ENCODE measurements around the gene HMCN1.

The HMCN1 gene

DNA sequence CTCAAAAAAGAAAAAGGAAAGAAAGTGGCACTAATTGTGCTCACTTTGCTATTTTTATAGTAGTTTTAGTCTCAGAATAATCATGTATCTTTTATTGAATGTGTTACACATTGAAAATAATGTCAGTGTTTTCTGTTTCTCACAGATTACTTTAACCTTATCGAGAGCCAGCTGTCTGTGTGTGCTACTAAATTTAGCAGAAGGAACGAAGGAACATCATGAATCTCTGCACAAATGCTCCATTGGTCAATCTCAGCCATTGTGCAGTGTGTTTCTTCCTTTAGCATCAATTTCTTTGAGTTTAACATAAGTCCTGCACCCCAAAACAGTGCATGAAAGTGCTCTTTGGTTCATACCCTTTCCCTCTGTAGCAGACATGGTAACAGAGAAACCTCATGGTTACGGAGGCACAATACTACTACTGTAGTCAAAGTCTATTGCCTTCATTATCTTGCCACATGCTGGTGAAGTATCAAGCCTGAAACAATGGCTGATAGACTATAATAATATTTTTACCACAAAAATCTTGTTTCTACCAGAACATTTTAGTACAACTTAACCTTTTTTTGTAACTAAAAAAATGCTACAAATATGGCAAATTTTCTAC is 310.0 kb downstream of the HMCN1 start:
- H3K79me2 ChIP-seq (ENCODE audit: low read length) = no peaks in the 10 kb centered on the region

DNA sequence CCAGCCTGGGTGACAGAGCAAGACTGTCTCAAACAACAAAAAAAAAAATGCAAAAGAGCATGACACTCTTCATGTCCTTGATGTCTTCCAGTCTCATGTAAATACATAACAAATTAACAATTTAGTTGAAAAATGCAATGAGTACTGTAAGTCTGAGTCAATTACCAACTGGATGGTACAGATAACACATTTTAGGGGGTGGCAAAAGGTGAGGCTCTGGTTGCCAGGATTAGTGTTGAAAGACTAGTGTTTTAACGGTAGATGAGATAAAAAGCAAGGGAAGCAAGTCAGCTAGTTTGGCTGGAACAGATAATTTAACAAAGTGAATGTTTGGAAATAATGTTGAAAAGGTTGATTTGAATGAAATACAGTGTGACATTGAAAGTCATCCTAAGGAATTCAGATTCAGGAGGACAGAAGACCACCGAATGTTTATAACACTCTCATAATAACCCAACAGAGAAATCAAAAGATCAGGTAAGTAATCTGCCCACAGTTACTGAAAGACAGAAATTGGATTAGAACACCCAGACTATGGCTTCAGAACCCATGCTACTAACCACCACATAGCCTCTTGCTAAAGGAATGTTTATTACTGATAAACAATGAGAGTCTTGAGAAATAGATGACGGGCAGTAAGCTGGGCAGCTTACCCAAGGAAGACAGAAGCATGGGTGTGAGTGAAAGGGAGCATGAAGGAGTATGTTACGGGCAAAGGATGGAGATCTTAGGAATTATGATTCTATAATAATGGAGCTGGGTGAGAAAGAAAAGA is 312.4 kb downstream of the HMCN1 start:
- no peak overlapping the region for H2AFZ ChIP-seq (ENCODE audit: low read length)
- no peaks in the 10 kb centered on the region for H3K4me1 ChIP-seq (ENCODE audit: low read length)
- DNase-seq = no peak

More for the DNA sequence above, 310.0 kb downstream of the HMCN1 start:
- no peak for DNase-seq
- Histone ChIP-seq H3K27ac (ENCODE audit: low read length) (no peak overlapping the region), H3K4me2 (ENCODE audit: low read depth, low read length) (no peak overlapping the region), H3F3A (ENCODE audit: insufficient read depth, low read length) (no peaks in the 10 kb centered on the region), H3K9me3 (replicated peaks; ENCODE audit: insufficient read depth, low read length) (no peaks in the 10 kb centered on the region), H3K27me3 (replicated peaks; ENCODE audit: insufficient read depth, low read length) (no peaks in the 10 kb centered on the region), H3K4me3 (ENCODE audit: low read length) (no peak overlapping the region), H3K9ac (ENCODE audit: low read length) (no peak overlapping the region), H4K20me1 (ENCODE audit: insufficient read depth, low read length) (no peaks in the 10 kb centered on the region), H3K4me1 (ENCODE audit: low read length) (no peaks in the 10 kb centered on the region), H2AFZ (ENCODE audit: low read length) (no peak overlapping the region), H3K36me3 (replicated peaks; ENCODE audit: insufficient read depth, low read length) (no peaks in the 10 kb centered on the region), H3K9me2 (replicated peaks; ENCODE audit: insufficient read depth, low read length) (no peaks in the 10 kb centered on the region)
- TF ChIP-seq EZH2 (optimal IDR thresholded peaks at IDR 0.05; ENCODE audit: low read depth, low read length) = no peak
- TF ChIP-seq EZH2phosphoT487 (IDR thresholded peaks at IDR 0.05; ENCODE audit: low read length) = no peak
- TF ChIP-seq, protein P1, sequence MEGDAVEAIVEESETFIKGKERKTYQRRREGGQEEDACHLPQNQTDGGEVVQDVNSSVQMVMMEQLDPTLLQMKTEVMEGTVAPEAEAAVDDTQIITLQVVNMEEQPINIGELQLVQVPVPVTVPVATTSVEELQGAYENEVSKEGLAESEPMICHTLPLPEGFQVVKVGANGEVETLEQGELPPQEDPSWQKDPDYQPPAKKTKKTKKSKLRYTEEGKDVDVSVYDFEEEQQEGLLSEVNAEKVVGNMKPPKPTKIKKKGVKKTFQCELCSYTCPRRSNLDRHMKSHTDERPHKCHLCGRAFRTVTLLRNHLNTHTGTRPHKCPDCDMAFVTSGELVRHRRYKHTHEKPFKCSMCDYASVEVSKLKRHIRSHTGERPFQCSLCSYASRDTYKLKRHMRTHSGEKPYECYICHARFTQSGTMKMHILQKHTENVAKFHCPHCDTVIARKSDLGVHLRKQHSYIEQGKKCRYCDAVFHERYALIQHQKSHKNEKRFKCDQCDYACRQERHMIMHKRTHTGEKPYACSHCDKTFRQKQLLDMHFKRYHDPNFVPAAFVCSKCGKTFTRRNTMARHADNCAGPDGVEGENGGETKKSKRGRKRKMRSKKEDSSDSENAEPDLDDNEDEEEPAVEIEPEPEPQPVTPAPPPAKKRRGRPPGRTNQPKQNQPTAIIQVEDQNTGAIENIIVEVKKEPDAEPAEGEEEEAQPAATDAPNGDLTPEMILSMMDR (IDR thresholded peaks at IDR 0.05; ENCODE audit: low read length) = no peak

DNA sequence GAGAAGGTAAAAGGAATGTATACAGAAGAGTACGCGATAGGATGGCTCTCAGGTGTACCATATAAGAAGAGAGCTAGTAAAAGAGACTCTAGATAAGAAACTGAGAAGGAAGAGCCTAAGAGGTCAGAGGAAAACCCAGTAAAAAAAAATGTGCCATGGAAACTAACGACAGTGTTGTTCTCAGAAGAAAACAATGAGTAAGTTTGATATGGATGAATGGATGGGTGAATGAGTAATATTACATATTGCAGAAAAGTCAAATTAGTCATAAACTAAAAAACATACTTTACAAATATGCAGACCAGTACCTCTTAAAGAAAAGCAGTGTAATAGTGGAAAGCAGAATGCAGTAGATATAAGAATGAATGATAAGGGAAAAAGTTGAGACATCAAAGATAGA is 316.2 kb downstream of the HMCN1 start:
- H3K9ac ChIP-seq (ENCODE audit: low read length) = no peak overlapping the region
- DNase-seq = no peak

More for the DNA sequence above, 312.4 kb downstream of the HMCN1 start:
- Histone ChIP-seq H3K36me3 (replicated peaks; ENCODE audit: insufficient read depth, low read length) (no peaks in the 10 kb centered on the region), H3K79me2 (ENCODE audit: low read length) (no peaks in the 10 kb centered on the region), H3K9me2 (replicated peaks; ENCODE audit: insufficient read depth, low read length) (no peaks in the 10 kb centered on the region), H3K27me3 (replicated peaks; ENCODE audit: insufficient read depth, low read length) (no peaks in the 10 kb centered on the region), H3K9ac (ENCODE audit: low read length) (no peak overlapping the region), H3F3A (ENCODE audit: insufficient read depth, low read length) (no peaks in the 10 kb centered on the region), H3K9me3 (replicated peaks; ENCODE audit: insufficient read depth, low read length) (no peaks in the 10 kb centered on the region), H4K20me1 (ENCODE audit: insufficient read depth, low read length) (no peaks in the 10 kb centered on the region), H3K4me3 (ENCODE audit: low read length) (no peak overlapping the region), H3K27ac (ENCODE audit: low read length) (no peak overlapping the region), H3K4me2 (ENCODE audit: low read depth, low read length) (no peak overlapping the region)
- TF ChIP-seq, protein P1 (IDR thresholded peaks at IDR 0.05; ENCODE audit: low read length) = no peak
- no peak for TF ChIP-seq EZH2phosphoT487 (IDR thresholded peaks at IDR 0.05; ENCODE audit: low read length)
- TF ChIP-seq EZH2 (optimal IDR thresholded peaks at IDR 0.05; ENCODE audit: low read depth, low read length) = no peak

More for the DNA sequence above, 316.2 kb downstream of the HMCN1 start:
- Histone ChIP-seq H3K9me2 (replicated peaks; ENCODE audit: insufficient read depth, low read length) (no peaks in the 10 kb centered on the region), H3K4me2 (ENCODE audit: low read depth, low read length) (no peak overlapping the region), H3K4me3 (ENCODE audit: low read length) (no peak overlapping the region), H3K4me1 (ENCODE audit: low read length) (no peaks in the 10 kb centered on the region), H3K36me3 (replicated peaks; ENCODE audit: insufficient read depth, low read length) (no peaks in the 10 kb centered on the region), H2AFZ (ENCODE audit: low read length) (no peak overlapping the region), H3K27ac (ENCODE audit: low read length) (no peak overlapping the region), H3K27me3 (replicated peaks; ENCODE audit: insufficient read depth, low read length) (no peaks in the 10 kb centered on the region), H3K9me3 (replicated peaks; ENCODE audit: insufficient read depth, low read length) (no peaks in the 10 kb centered on the region), H3K79me2 (ENCODE audit: low read length) (no peaks in the 10 kb centered on the region), H3F3A (ENCODE audit: insufficient read depth, low read length) (no peaks in the 10 kb centered on the region), H4K20me1 (ENCODE audit: insufficient read depth, low read length) (no peaks in the 10 kb centered on the region)
- TF ChIP-seq EZH2phosphoT487 (IDR thresholded peaks at IDR 0.05; ENCODE audit: low read length) (no peak), EZH2 (optimal IDR thresholded peaks at IDR 0.05; ENCODE audit: low read depth, low read length) (no peak)
- TF ChIP-seq, protein P1 (IDR thresholded peaks at IDR 0.05; ENCODE audit: low read length) = no peak
